Fibroblast of villous mesenchyme (primary cell): ENCODE data around the gene TTBK1. TPM values are rescaled to one million over a fixed set of nuclear protein-coding genes. Genes with fewer than 3 reads are reported as not detected.

ENCODE experiments used
- DNase-seq: peaks from one replicate; pipeline ENCODE4 v3.0.0-alpha.2; 2010; ENCODE audit warnings: low read depth
- H3K4me3 ChIP-seq: 2 replicates; pipeline ENCODE4 v1.5.1; 2011; ENCODE audit warnings: low read depth, mild to moderate bottlenecking, low read length
- CTCF ChIP-seq: IDR thresholded peaks from 2 replicates; pipeline ENCODE4 v1.5.1; 2012; ENCODE audit warnings: low read depth, mild to moderate bottlenecking, low read length; ENCODE audit not compliant: insufficient read depth
- total RNA-seq: library from RNA; depleted of rRNA; stranded (reverse); fragments of >200 nt; gene quantifications from 2 replicates; pipeline ENCODE4 v1.2.3, GENCODE V29; 2012

The TTBK1 gene
- total RNA-seq, 1 donor, result not detected

- DNase-seq, result no peak
- no peak for TF ChIP-seq CTCF
- no peak overlapping the region for H3K4me3 ChIP-seq
Observed at GRCh38 chr6:43292763-43293318, 49.6 kb downstream of the TTBK1 start.

- TF ChIP-seq CTCF, result no peak
- DNase-seq, result no peak
- H3K4me3 ChIP-seq, result no peak overlapping the region
Observed at GRCh38 chr6:43293698-43294097, 50.4 kb downstream of the TTBK1 start.

GRCh38 chr6:43294536-43294935 is 51.3 kb downstream of the TTBK1 start:
- DNase-seq, result no peak
- no peak overlapping the region for H3K4me3 ChIP-seq
- no peak for TF ChIP-seq CTCF

- TF ChIP-seq CTCF, result no peak
Observed at GRCh38 chr6:43295456-43295855, 52.2 kb downstream of the TTBK1 start.

GRCh38 chr6:43296780-43297497 is 53.7 kb downstream of the TTBK1 start:
- TF ChIP-seq CTCF, result no peak
- DNase-seq, result no peak
- H3K4me3 ChIP-seq, result no peak overlapping the region

More at GRCh38 chr6:43295456-43295855, 52.2 kb downstream of the TTBK1 start:
- no peak overlapping the region for H3K4me3 ChIP-seq
- DNase-seq, result no peak

GRCh38 chr6:43297644-43298564 is 54.6 kb downstream of the TTBK1 start, which contains the start of gene SLC22A7:
Gene SLC22A7, plus strand, starts transcription at chr6:43298260. Its CDS starts 99 bp downstream, at chr6:43298359.
- TF ChIP-seq CTCF, result no peak
- H3K4me3 ChIP-seq, result no peak within 1 kb of the TSS
- DNase-seq, result no peak
